Activated CD8-positive, alpha-beta memory T cell treated with anti-CD3 and anti-CD28 coated beads for 4 hours (primary cell): Measurements from ENCODE around the gene PPP2R3A.
A peak's percentile ranks its signal among the peaks of the same experiment; 100 is the strongest.
"Not testable (repeated sequence)": the region's sequence is repeated elsewhere in the genome, so short reads cannot be mapped to it uniquely, and the experiment has no call there.

Source experiments
- DNase-seq, 2 donors: peaks; one replicate each; pipeline ENCODE4 v3.0.0-alpha.2; 2020; ENCODE audit warnings: low read depth in 2 of 2

The PPP2R3A gene

GRCh38 chr3:135965506-135966270 lies at the start of gene PPP2R3A:
TSS of gene PPP2R3A (plus strand) at chr3:135965728. CDS start at chr3:136001499, 35,771 bp downstream.
- DNase-seq: peak; percentile 31 to 32

GRCh38 chr3:135916310-135916709 lies 49.2 kb upstream of the PPP2R3A start:
- DNase-seq: no peak

- DNase-seq: no peak
These were observed 48.5 kb upstream of the PPP2R3A start for GRCh38 chr3:135917076-135917475.

GRCh38 chr3:135917927-135918597 lies 47.5 kb upstream of the PPP2R3A start:
- no peak for DNase-seq

GRCh38 chr3:135918600-135918999 lies 46.9 kb upstream of the PPP2R3A start:
- DNase-seq: no peak

- no peak for DNase-seq
These were observed 45.3 kb upstream of the PPP2R3A start for GRCh38 chr3:135920275-135920674.

- no peak for DNase-seq
These were observed 42.7 kb upstream of the PPP2R3A start for GRCh38 chr3:135922903-135923250.

GRCh38 chr3:135924506-135924905 lies 41.0 kb upstream of the PPP2R3A start:
- DNase-seq: no peak

GRCh38 chr3:135926664-135927063 lies 38.9 kb upstream of the PPP2R3A start:
- DNase-seq: no peak

- no peak for DNase-seq
These were observed 38.4 kb upstream of the PPP2R3A start for GRCh38 chr3:135927155-135927554.

GRCh38 chr3:135929670-135930069 lies 35.9 kb upstream of the PPP2R3A start:
- no peak for DNase-seq

- DNase-seq: no peak
These were observed 35.3 kb upstream of the PPP2R3A start for GRCh38 chr3:135930255-135930654.

- not testable (repeated sequence) for DNase-seq
These were observed 30.4 kb upstream of the PPP2R3A start for GRCh38 chr3:135935171-135935570.

- DNase-seq: not testable (repeated sequence)
These were observed 27.8 kb upstream of the PPP2R3A start for GRCh38 chr3:135937766-135938165.

- DNase-seq: no peak
These were observed 20.7 kb upstream of the PPP2R3A start for GRCh38 chr3:135944831-135945230.

GRCh38 chr3:135950941-135951340 lies 14.6 kb upstream of the PPP2R3A start:
- DNase-seq: no peak

- no peak for DNase-seq
These were observed 1.2 kb upstream of the PPP2R3A start for GRCh38 chr3:135964160-135964955.

- DNase-seq: no peak
These were observed 411 bp upstream of the PPP2R3A start for GRCh38 chr3:135965129-135965505.

GRCh38 chr3:135966271-135966961 lies 888 bp downstream of the PPP2R3A start:
- no peak for DNase-seq

GRCh38 chr3:135966962-135967274 lies 1.4 kb downstream of the PPP2R3A start:
- no peak for DNase-seq

GRCh38 chr3:135967867-135968266 lies 2.3 kb downstream of the PPP2R3A start:
- no peak for DNase-seq

- no peak for DNase-seq
These were observed 5.1 kb downstream of the PPP2R3A start for GRCh38 chr3:135970506-135971116.
